Measurements from ENCODE around the gene KIF6. TPM values are rescaled to one million over a fixed set of nuclear protein-coding genes. Genes with fewer than 3 reads are reported as not detected.

KIF6 gene
- total RNA-seq, 1 donor from 2014 or later: 1.4 TPM

GRCh38 chr6:39298061-39298460, 427.1 kb downstream of the KIF6 start:
- DNase-seq (ENCODE audit: low spot score in 2 of 2, unreplicated experiment in 2 of 2): no peak
- TF ChIP-seq CTCF (IDR thresholded peaks at IDR 0.05; ENCODE audit: unreplicated experiment): no peak
- Mint-ChIP-seq H3K27ac (no peak overlapping the region), H3K4me3 (no peak overlapping the region), H3K36me3 (no peaks in the 10 kb centered on the region), H3K27me3 (ENCODE audit: low read depth) (peaks cover 29% of the 10 kb centered on the region), H3K9me3 (no peaks in the 10 kb centered on the region), H3K4me1 (no peaks in the 10 kb centered on the region)

GRCh38 chr6:39296745-39297640, 428.2 kb downstream of the KIF6 start:
- Mint-ChIP-seq H3K36me3 (no peaks in the 10 kb centered on the region), H3K27me3 (ENCODE audit: low read depth) (peaks cover 34% of the 10 kb centered on the region), H3K9me3 (no peaks in the 10 kb centered on the region), H3K27ac (no peak overlapping the region), H3K4me1 (no peaks in the 10 kb centered on the region), H3K4me3 (no peak overlapping the region)
- DNase-seq (ENCODE audit: low spot score in 2 of 2, unreplicated experiment in 2 of 2): no peak
- TF ChIP-seq CTCF (IDR thresholded peaks at IDR 0.05; ENCODE audit: unreplicated experiment): no peak

DNA sequence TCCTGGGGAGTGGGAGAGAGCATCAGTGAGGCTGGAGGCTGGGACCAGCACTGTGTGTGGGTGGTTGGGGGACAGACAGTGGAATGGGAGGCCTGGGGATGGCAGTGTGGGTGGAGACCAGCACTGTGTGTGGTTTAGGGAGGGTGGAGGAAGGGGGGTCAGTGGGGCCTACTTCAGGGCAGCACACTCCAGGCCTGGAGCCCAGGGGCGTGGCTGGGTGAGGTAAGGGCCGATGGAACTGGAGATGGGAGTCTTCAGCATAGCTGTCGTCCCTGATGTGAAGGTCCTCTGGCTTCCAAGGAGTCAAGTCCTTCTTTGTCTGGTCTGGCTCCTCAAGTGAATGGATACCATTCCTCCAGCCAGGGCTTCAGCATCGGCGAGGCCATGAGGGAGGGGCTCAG, 429.6 kb downstream of the KIF6 start:
- DNase-seq (ENCODE audit: low spot score in 2 of 2, unreplicated experiment in 2 of 2): no peak
- no peak for TF ChIP-seq CTCF (IDR thresholded peaks at IDR 0.05; ENCODE audit: unreplicated experiment)
- Mint-ChIP-seq H3K36me3 (no peaks in the 10 kb centered on the region), H3K4me1 (no peaks in the 10 kb centered on the region), H3K9me3 (no peaks in the 10 kb centered on the region), H3K4me3 (no peak overlapping the region), H3K27me3 (ENCODE audit: low read depth) (peaks cover 40% of the 10 kb centered on the region), H3K27ac (no peak overlapping the region)

GRCh38 chr6:39294899-39295298, 430.3 kb downstream of the KIF6 start:
- Mint-ChIP-seq H3K4me3 (no peak overlapping the region), H3K9me3 (no peaks in the 10 kb centered on the region), H3K27me3 (ENCODE audit: low read depth) (peaks cover 35% of the 10 kb centered on the region), H3K4me1 (no peaks in the 10 kb centered on the region), H3K36me3 (no peaks in the 10 kb centered on the region), H3K27ac (no peak overlapping the region)
- DNase-seq (ENCODE audit: low spot score in 2 of 2, unreplicated experiment in 2 of 2): no peak
- TF ChIP-seq CTCF (IDR thresholded peaks at IDR 0.05; ENCODE audit: unreplicated experiment): no peak

GRCh38 chr6:39294133-39294532, 431.1 kb downstream of the KIF6 start:
- Mint-ChIP-seq H3K27me3 (ENCODE audit: low read depth) (peaks cover 35% of the 10 kb centered on the region), H3K36me3 (no peaks in the 10 kb centered on the region), H3K9me3 (no peaks in the 10 kb centered on the region), H3K27ac (no peak overlapping the region), H3K4me1 (no peaks in the 10 kb centered on the region), H3K4me3 (no peak overlapping the region)
- DNase-seq (ENCODE audit: low spot score in 2 of 2, unreplicated experiment in 2 of 2): no peak
- no peak for TF ChIP-seq CTCF (IDR thresholded peaks at IDR 0.05; ENCODE audit: unreplicated experiment)
